ENCODE results near the gene ZNF281.

- no peak for TF ChIP-seq EZH2 (IDR thresholded peaks at IDR 0.05; ENCODE audit: insufficient read depth, poor library complexity, severe bottlenecking)
- TF ChIP-seq EZH2phosphoT487 (IDR thresholded peaks at IDR 0.05; ENCODE audit: insufficient read depth, low read depth), result no peak
These were observed 43.2 kb upstream of the ZNF281 start for GRCh38 chr1:200452850-200453552.
